WI38 (cell line): ENCODE measurements around the gene PRRC2A.

Source experiments
- H3K4me3 ChIP-seq: 2 replicates; pipeline ENCODE4 v1.5.1; 2011; ENCODE audit warnings: low read depth, mild to moderate bottlenecking, control low read depth, low read length
- CTCF ChIP-seq: IDR thresholded peaks from 2 replicates; pipeline ENCODE4 v1.5.1; 2012; ENCODE audit warnings: low read depth, mild to moderate bottlenecking, control low read depth, low read length

PRRC2A gene

GRCh38 chr6:31619805-31620585, 520 bp upstream of the PRRC2A start:
- no peak for TF ChIP-seq CTCF
- H3K4me3 ChIP-seq, result peak overlapping the region; percentile 96

DNA sequence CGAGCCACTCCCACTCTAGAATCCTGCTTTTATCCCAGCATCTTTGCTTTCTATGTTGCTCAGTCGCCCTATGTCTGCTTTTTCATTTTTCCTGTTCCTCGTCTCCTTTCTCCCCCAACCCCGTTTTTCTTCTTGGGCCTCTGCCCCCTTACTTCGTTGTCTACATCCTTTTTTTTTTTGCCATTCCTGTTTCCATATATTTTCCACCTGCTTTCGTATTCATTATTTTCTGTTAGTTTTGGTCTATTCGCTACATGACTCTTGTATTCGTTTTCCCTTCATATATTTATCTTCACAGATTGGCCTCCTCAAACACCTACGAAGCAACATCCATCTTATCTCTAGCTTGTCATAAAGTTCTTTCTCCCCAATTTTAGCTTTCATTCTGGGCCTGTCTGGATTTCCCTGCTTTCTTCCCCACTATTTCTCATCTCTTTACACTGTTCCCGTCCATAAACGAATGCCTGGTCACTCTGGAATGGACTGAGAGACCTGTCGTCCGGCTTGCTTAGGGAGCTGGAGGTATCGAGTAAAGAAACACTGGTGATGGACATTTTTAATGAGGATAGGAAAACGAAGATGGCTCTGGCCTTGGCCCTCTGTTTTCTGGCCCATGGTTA, 915 bp downstream of the PRRC2A start:
- TF ChIP-seq CTCF, result no peak

GRCh38 chr6:31621991-31622390, 1.5 kb downstream of the PRRC2A start:
- no peak for TF ChIP-seq CTCF
- H3K4me3 ChIP-seq, result peak overlapping the region; percentile 96

More for the DNA sequence above, 915 bp downstream of the PRRC2A start:
- H3K4me3 ChIP-seq, result peak overlapping the region; percentile 96

GRCh38 chr6:31622684-31623091, 2.2 kb downstream of the PRRC2A start:
- TF ChIP-seq CTCF, result no peak
- peak overlapping the region; percentile 96 for H3K4me3 ChIP-seq

- no peak overlapping the region for H3K4me3 ChIP-seq
- no peak for TF ChIP-seq CTCF
Observed at GRCh38 chr6:31624070-31624469, 3.6 kb downstream of the PRRC2A start.

DNA sequence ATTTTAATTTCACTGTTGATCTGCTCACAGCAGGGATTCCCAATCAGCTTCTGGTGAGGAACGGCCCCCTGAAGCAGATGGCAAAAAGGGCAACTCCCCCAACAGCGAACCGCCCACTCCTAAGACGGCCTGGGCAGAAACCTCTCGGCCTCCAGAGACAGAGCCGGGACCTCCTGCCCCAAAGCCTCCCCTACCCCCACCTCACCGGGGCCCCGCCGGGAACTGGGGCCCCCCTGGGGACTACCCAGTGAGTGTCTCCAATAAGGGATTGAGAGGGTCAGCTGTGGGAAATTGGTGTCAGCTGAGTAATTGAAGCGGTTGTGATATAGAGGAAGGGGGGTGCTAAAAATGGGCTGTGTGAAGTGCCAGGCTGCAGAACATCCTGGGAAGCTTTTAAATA, 6.4 kb downstream of the PRRC2A start:
- no peak for TF ChIP-seq CTCF
- no peak overlapping the region for H3K4me3 ChIP-seq

GRCh38 chr6:31627690-31628287, 7.3 kb downstream of the PRRC2A start:
- TF ChIP-seq CTCF, result no peak

More at GRCh38 chr6:31627690-31628287, 7.3 kb downstream of the PRRC2A start:
- no peak overlapping the region for H3K4me3 ChIP-seq
